K562 (cell line): Measurements from ENCODE around the gene PLCB3. TPM values are rescaled to one million over a fixed set of nuclear protein-coding genes. Genes with fewer than 3 reads are reported as not detected.
A peak's percentile ranks its signal among the peaks of the same experiment; 100 is the strongest.

ENCODE experiments used
- CTBP1 ChIP-seq: fragments of 450-650 bp; IDR thresholded peaks from 2 replicates; pipeline ENCODE4 v1.6.1; 2016; ENCODE audit warnings: borderline replicate concordance
- FIP1L1 ChIP-seq: fragments of 200-400 bp; formaldehyde crosslinking; IDR thresholded peaks from 2 replicates; pipeline ENCODE4 v1.6.1; 2018; ENCODE audit warnings: mild to moderate bottlenecking, low read depth, low read length; ENCODE audit not compliant: poor library complexity, severe bottlenecking
- GTF2F1 ChIP-seq: IDR thresholded peaks from 2 replicates; pipeline ENCODE4 v1.6.1; 2011; ENCODE audit warnings: low read depth, low read length, improper control_type of control experiment
- HDAC1 ChIP-seq, 2 experiments: fragments of 450-650 bp; IDR thresholded peaks; 2 replicates each; pipeline ENCODE4 v1.6.1; 2016 to 2017; ENCODE audit warnings: inconsistent platforms in 1 of 2, mild to moderate bottlenecking in 1 of 2, moderate library complexity in 1 of 2
- ILF3 ChIP-seq: fragments of 450-650 bp; IDR thresholded peaks from 2 replicates; pipeline ENCODE4 v1.6.1; 2018; ENCODE audit warnings: antibody characterized with exemption, mild to moderate bottlenecking, moderate library complexity, borderline replicate concordance
- KDM1A ChIP-seq, 2 experiments: fragments of 450-650 bp; IDR thresholded peaks; 2 replicates each; pipeline ENCODE4 v1.6.1; 2016; ENCODE audit warnings: mild to moderate bottlenecking in 2 of 2
- MTA3 ChIP-seq: fragments of 450-650 bp; formaldehyde crosslinking; IDR thresholded peaks from 2 replicates; pipeline ENCODE4 v1.6.1; 2017; ENCODE audit warnings: mild to moderate bottlenecking, borderline replicate concordance
- PML ChIP-seq: IDR thresholded peaks from 2 replicates; pipeline ENCODE4 v1.6.1; 2012; ENCODE audit warnings: low read length, inconsistent platforms
- SLC30A9 ChIP-seq: fragments of 250-450 bp; sonication (Bioruptor Pico); IDR thresholded peaks from 2 replicates; pipeline ENCODE4 v1.8.0; 2022; ENCODE audit warnings: mild to moderate bottlenecking, moderate library complexity
- TAL1 ChIP-seq: fragments of 450-650 bp; IDR thresholded peaks from 2 replicates; pipeline ENCODE4 v1.6.1; 2016; ENCODE audit warnings: mild to moderate bottlenecking
- TOE1 ChIP-seq, 2 experiments: fragments of 450-650 bp in 1 of 2; sonication (generic) in 1 of 2; formaldehyde crosslinking in 1 of 2; IDR thresholded peaks; 2 replicates each; pipeline versions ENCODE4 v1.7.1 to v1.8.0; 2016 to 2022; ENCODE audit warnings: borderline replicate concordance in 2 of 2, mild to moderate bottlenecking in 2 of 2, antibody characterized with exemption in 1 of 2, inconsistent platforms in 1 of 2, low read depth in 1 of 2, missing genetic modification reagents in 1 of 2, moderate library complexity in 1 of 2
- ZNF444 ChIP-seq: fragments of 250-450 bp; sonication (Bioruptor Pico); IDR thresholded peaks from 2 replicates; pipeline ENCODE4 v1.4.0; 2020; ENCODE audit warnings: mild to moderate bottlenecking, moderate library complexity
- polyA plus RNA-seq, 8 experiments: library from polyadenylated mRNA; depleted of rRNA in 4 of 8; stranded (reverse) in 5 of 8; unstranded in 3 of 8; fragments of >200 nt; fragmentation: Nextera tagmentation in 2 of 8; fragmentation: Illumina TruSeq in 1 of 8; extraction: Ambion mirVana in 2 of 8; extraction: Trizol in 1 of 8; gene quantifications; 2 replicates each; pipeline versions ENCODE4 v1.2.1 to v1.2.3, GENCODE V29; 2011 to 2014; ENCODE audit warnings: inconsistent platforms in 1 of 8, missing spikeins in 1 of 8
- total RNA-seq, 7 experiments: library from RNA; depleted of rRNA in 6 of 7; stranded (reverse); fragments of >200 nt in 6 of 7; fragmentation: Illumina TruSeq in 2 of 7; extraction: Trizol in 2 of 7; gene quantifications; 2 replicates each; pipeline versions ENCODE4 v1.2.1 to v1.2.3, GENCODE V29; 2011 to 2021; ENCODE audit warnings: low replicate concordance in 1 of 7
- TF ChIP-seq, protein P1 (sequence below), 2 experiments: fragments of 150-350 bp in 1 of 2; IDR thresholded peaks; 2 replicates each; pipeline ENCODE4 v1.6.1; 2012 to 2016; ENCODE audit warnings: low read depth in 2 of 2, low read length in 2 of 2, mild to moderate bottlenecking in 1 of 2, moderate library complexity in 1 of 2
- TF ChIP-seq, protein P2 (sequence below): IDR thresholded peaks from 3 replicates; pipeline ENCODE4 v1.6.1; 2011; ENCODE audit warnings: borderline replicate concordance, mild to moderate bottlenecking, moderate library complexity; ENCODE audit not compliant: insufficient read length; ENCODE audit errors: extremely low read depth
- TF ChIP-seq, protein P3 (sequence below), 3 experiments: fragments of 200-800 bp in 1 of 3; fragments of 250-450 bp in 1 of 3; fragments of 450-650 bp in 1 of 3; sonication (Bioruptor Pico) in 1 of 3; sonication (Bioruptor generic) in 1 of 3; formaldehyde crosslinking in 1 of 3; IDR thresholded peaks; 2 replicates each; pipeline versions ENCODE4 v1.6.1 to v1.8.0; 2016 to 2022; ENCODE audit warnings: mild to moderate bottlenecking in 2 of 3, missing genetic modification characterization in 2 of 3, missing compliant biosample characterization in 1 of 3, moderate library complexity in 1 of 3

The PLCB3 gene
- total and polyA plus RNA-seq, 9 of the 15 experiments (the other 6 are each of a cell fraction or from before 2014, with no cell fraction given) = 0.31 to 44.8 (median 14.6) TPM

DNA sequence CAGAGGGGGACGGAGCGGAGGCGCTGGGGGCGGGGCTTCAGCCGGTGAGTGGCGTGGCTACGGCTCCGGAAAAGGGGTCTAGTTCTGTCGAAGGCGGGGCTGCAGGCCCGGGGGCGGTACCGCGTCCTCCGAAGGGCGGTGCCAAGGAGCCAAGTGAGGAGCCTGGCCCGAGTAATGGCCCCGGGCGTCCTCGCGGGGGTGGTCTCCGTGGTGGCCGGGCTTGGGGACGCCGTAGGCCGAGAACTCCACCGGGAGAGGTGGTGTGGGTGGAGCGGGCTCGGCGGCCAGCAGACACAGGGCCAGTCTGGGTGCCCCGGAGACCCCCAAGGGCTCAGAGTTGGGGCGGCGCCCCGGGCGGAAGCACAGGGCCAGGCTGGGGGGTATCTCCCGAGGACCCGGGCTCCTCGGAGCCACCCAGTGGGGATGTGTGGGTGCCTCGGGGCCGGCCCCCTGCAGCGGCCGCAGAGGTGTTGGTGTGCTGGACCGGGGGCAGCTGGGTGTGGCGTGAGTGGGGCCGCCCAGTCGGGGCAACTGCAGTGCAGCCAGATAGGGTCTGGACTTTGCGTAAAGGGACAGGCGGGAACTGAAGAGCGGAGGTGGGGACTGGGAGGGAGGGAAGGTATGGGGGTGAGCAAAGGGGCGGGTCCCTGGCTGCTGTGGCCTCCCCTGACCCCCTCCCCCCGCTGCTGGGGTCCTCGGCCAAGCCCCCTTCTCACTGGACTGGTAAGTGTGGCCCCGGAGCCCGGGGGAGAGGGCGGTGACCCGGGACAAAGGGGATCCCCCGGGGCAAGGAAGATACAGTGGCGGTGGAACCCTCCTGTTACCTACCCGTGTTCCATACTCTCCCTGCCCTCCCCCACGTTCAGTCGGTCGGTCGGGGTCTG is 9.6 kb upstream of the PLCB3 start (continued):
- TF ChIP-seq, protein P1, sequence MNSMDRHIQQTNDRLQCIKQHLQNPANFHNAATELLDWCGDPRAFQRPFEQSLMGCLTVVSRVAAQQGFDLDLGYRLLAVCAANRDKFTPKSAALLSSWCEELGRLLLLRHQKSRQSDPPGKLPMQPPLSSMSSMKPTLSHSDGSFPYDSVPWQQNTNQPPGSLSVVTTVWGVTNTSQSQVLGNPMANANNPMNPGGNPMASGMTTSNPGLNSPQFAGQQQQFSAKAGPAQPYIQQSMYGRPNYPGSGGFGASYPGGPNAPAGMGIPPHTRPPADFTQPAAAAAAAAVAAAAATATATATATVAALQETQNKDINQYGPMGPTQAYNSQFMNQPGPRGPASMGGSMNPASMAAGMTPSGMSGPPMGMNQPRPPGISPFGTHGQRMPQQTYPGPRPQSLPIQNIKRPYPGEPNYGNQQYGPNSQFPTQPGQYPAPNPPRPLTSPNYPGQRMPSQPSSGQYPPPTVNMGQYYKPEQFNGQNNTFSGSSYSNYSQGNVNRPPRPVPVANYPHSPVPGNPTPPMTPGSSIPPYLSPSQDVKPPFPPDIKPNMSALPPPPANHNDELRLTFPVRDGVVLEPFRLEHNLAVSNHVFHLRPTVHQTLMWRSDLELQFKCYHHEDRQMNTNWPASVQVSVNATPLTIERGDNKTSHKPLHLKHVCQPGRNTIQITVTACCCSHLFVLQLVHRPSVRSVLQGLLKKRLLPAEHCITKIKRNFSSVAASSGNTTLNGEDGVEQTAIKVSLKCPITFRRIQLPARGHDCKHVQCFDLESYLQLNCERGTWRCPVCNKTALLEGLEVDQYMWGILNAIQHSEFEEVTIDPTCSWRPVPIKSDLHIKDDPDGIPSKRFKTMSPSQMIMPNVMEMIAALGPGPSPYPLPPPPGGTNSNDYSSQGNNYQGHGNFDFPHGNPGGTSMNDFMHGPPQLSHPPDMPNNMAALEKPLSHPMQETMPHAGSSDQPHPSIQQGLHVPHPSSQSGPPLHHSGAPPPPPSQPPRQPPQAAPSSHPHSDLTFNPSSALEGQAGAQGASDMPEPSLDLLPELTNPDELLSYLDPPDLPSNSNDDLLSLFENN (IDR thresholded peaks at IDR 0.05; ENCODE audit: low read depth in 2 of 2, low read length in 2 of 2) = no peak
- TF ChIP-seq CTBP1 = no peak
- TF ChIP-seq FIP1L1 = peak; percentile 85
- 0 out of 2 replicates have a peak, but pooled peaks have one; percentile 26 for TF ChIP-seq MTA3
- TF ChIP-seq ZNF444 (CRISPR knock-in tag) = no peak
- no peak; a peak in 1 of 4 replicates for TF ChIP-seq HDAC1 (IDR thresholded peaks at IDR 0.05)
- TF ChIP-seq KDM1A (IDR thresholded peaks at IDR 0.05) = peak in 1 of 2 experiments; percentile 79; a peak in 2 of 4 replicates
- TF ChIP-seq, protein P2, sequence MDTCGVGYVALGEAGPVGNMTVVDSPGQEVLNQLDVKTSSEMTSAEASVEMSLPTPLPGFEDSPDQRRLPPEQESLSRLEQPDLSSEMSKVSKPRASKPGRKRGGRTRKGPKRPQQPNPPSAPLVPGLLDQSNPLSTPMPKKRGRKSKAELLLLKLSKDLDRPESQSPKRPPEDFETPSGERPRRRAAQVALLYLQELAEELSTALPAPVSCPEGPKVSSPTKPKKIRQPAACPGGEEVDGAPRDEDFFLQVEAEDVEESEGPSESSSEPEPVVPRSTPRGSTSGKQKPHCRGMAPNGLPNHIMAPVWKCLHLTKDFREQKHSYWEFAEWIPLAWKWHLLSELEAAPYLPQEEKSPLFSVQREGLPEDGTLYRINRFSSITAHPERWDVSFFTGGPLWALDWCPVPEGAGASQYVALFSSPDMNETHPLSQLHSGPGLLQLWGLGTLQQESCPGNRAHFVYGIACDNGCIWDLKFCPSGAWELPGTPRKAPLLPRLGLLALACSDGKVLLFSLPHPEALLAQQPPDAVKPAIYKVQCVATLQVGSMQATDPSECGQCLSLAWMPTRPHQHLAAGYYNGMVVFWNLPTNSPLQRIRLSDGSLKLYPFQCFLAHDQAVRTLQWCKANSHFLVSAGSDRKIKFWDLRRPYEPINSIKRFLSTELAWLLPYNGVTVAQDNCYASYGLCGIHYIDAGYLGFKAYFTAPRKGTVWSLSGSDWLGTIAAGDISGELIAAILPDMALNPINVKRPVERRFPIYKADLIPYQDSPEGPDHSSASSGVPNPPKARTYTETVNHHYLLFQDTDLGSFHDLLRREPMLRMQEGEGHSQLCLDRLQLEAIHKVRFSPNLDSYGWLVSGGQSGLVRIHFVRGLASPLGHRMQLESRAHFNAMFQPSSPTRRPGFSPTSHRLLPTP = no peak
- TF ChIP-seq, protein P3, sequence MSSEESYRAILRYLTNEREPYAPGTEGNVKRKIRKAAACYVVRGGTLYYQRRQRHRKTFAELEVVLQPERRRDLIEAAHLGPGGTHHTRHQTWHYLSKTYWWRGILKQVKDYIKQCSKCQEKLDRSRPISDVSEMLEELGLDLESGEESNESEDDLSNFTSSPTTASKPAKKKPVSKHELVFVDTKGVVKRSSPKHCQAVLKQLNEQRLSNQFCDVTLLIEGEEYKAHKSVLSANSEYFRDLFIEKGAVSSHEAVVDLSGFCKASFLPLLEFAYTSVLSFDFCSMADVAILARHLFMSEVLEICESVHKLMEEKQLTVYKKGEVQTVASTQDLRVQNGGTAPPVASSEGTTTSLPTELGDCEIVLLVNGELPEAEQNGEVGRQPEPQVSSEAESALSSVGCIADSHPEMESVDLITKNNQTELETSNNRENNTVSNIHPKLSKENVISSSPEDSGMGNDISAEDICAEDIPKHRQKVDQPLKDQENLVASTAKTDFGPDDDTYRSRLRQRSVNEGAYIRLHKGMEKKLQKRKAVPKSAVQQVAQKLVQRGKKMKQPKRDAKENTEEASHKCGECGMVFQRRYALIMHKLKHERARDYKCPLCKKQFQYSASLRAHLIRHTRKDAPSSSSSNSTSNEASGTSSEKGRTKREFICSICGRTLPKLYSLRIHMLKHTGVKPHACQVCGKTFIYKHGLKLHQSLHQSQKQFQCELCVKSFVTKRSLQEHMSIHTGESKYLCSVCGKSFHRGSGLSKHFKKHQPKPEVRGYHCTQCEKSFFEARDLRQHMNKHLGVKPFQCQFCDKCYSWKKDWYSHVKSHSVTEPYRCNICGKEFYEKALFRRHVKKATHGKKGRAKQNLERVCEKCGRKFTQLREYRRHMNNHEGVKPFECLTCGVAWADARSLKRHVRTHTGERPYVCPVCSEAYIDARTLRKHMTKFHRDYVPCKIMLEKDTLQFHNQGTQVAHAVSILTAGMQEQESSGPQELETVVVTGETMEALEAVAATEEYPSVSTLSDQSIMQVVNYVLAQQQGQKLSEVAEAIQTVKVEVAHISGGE (CRISPR knock-in tag; IDR thresholded peaks at IDR 0.05) = peak in 2 of 3 experiments; percentile 68 to 96; a peak in 3 of 6 replicates
- no peak for TF ChIP-seq ILF3
- no peak for TF ChIP-seq SLC30A9 (CRISPR knock-in tag)
- TF ChIP-seq GTF2F1 = no peak
- TF ChIP-seq TAL1 = no peak
- TF ChIP-seq PML = 0 out of 2 replicates have a peak, but pooled peaks have one; percentile 13
- TF ChIP-seq TOE1 (IDR thresholded peaks at IDR 0.05; ENCODE audit: borderline replicate concordance) = no peak
- no peak for TF ChIP-seq TOE1 (CRISPR knock-in tag; IDR thresholded peaks at IDR 0.05; ENCODE audit: borderline replicate concordance, low read depth)
